H1 (cell line): ENCODE results near the gene C2CD4A. TPM values are rescaled to one million over a fixed set of nuclear protein-coding genes. Genes with fewer than 3 reads are reported as not detected.

ENCODE experiments used
- RXRA ChIP-seq: IDR thresholded peaks from 2 replicates; pipeline ENCODE4 v1.6.1; 2011; ENCODE audit warnings: low read depth, mild to moderate bottlenecking, low read length, moderate library complexity; ENCODE audit not compliant: insufficient read depth
- SIRT6 ChIP-seq: IDR thresholded peaks from one replicate; pipeline ENCODE4 v1.7.1; 2012; ENCODE audit warnings: low read length, inconsistent platforms
- TAF1 ChIP-seq: IDR thresholded peaks from 2 replicates; pipeline ENCODE4 v1.6.1; 2011; ENCODE audit warnings: mild to moderate bottlenecking, low read depth, low read length
- polyA plus RNA-seq, 7 experiments: library from polyadenylated mRNA; depleted of rRNA in 3 of 7; stranded (reverse) in 5 of 7; unstranded in 2 of 7; fragments of >200 nt in 5 of 7; fragments of 200-250 nt in 2 of 7; gene quantifications; 1 replicate in 5 of 7; 2 replicates in 1 of 7; 4 replicates in 1 of 7; pipeline versions ENCODE4 v1.2.1 to v1.2.3, GENCODE V29; 2011 to 2013; ENCODE audit warnings: missing spikeins in 2 of 7, mixed read lengths in 2 of 7
- total RNA-seq: library from RNA; stranded (reverse); fragmentation: NEBNext Ultra II Directional; extraction: Animal tissue kit (Norgen Biotek cat#: 25700); gene quantifications from 2 replicates; pipeline ENCODE4 v1.2.1, GENCODE V29; 2021
- TF ChIP-seq, protein P1 (sequence below): IDR thresholded peaks from 2 replicates; pipeline ENCODE4 v1.6.1; 2011; ENCODE audit warnings: low read length, improper control_type of control experiment

The C2CD4A gene
- total and polyA plus RNA-seq, 2 of the 8 experiments (the other 6 are each of a cell fraction or from before 2014, with no cell fraction given), result not detected

DNA sequence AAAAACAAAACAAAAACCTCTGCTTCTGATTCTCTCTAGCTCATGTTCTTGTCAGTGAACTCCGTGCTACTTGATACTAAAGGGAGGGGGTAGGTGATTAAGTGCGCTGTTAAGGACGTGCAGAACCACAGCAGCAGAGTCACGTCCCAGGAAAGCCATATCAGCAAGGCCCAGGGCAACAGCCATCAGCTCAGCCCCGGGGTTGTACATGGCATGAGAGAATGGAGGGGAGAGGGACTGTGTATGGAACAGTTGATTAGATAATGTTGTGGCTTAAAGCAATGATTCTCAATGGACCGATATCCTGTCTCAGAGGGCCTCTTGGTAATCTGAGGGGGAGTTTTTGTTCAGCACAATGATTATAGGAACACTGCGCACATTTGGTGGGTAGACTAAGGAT, 27.6 kb downstream of the C2CD4A start (continued):
- TF ChIP-seq, protein P1, sequence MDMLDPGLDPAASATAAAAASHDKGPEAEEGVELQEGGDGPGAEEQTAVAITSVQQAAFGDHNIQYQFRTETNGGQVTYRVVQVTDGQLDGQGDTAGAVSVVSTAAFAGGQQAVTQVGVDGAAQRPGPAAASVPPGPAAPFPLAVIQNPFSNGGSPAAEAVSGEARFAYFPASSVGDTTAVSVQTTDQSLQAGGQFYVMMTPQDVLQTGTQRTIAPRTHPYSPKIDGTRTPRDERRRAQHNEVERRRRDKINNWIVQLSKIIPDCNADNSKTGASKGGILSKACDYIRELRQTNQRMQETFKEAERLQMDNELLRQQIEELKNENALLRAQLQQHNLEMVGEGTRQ, result no peak
- TF ChIP-seq SIRT6, result no peak
- no peak for TF ChIP-seq RXRA
- no peak for TF ChIP-seq TAF1
